Activated CD4-positive, alpha-beta T cell treated with anti-CD3 and anti-CD28 coated beads for 1 hour (primary cell): Measurements from ENCODE around the gene AP1G1.
"Not testable (repeated sequence)": the region's sequence is repeated elsewhere in the genome, so short reads cannot be mapped to it uniquely, and the experiment has no call there.

ENCODE experiments used
- DNase-seq: peaks from one replicate; pipeline ENCODE4 v3.0.0-alpha.2; 2020

Gene AP1G1

GRCh38 chr16:71693164-71693563 is 115.5 kb downstream of the AP1G1 start:
- DNase-seq, result no peak

- no peak for DNase-seq
Measured at GRCh38 chr16:71689901-71690300, 118.7 kb downstream of the AP1G1 start.

- no peak for DNase-seq
Measured at GRCh38 chr16:71687861-71688260, 120.8 kb downstream of the AP1G1 start.

DNA sequence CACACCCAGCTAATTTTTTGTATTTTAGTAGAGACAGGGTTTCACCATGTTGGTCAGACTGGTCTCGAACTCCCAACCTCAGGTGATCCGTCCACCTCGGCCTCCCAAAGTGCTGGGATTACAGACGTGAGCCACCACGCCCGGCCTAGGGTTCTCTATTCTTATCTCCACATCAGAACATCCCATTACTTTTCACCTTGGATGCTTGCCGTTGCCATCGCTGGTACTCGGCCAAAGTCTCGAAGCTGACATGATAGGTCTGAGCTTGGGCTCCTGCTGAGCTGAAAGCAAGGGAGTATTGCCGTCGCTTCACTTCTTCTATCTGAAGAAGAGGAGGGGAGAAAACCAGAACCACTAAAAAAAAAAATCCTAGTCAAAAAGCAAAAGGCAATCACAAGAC is 124.4 kb downstream of the AP1G1 start:
- DNase-seq, result not testable (repeated sequence)

DNA sequence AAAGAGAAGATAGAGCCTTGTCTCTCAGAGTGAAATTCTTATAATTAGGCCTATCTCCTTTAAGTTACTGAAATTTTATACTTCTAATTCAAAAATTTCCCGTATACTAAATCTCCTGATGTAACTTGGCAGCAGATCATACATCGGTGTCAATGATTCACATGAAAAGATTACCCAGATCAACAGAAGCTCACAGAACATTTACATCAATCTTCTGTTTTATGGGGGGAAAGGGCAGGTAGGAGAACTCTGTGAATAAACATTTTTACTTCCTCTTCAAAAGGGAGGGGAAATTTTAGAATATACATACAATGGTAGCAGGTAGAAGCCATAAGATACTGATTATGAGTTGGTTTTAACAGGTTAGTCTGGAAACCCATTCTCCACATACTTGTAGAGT is 127.3 kb downstream of the AP1G1 start:
- DNase-seq, result no peak
